ENCODE measurements around the gene TM9SF1. TPM values are rescaled to one million over a fixed set of nuclear protein-coding genes. Genes with fewer than 3 reads are reported as not detected.

TM9SF1 gene
- total RNA-seq, 2 experiments from 2014 or later: 17.0 to 24.4 TPM

DNA sequence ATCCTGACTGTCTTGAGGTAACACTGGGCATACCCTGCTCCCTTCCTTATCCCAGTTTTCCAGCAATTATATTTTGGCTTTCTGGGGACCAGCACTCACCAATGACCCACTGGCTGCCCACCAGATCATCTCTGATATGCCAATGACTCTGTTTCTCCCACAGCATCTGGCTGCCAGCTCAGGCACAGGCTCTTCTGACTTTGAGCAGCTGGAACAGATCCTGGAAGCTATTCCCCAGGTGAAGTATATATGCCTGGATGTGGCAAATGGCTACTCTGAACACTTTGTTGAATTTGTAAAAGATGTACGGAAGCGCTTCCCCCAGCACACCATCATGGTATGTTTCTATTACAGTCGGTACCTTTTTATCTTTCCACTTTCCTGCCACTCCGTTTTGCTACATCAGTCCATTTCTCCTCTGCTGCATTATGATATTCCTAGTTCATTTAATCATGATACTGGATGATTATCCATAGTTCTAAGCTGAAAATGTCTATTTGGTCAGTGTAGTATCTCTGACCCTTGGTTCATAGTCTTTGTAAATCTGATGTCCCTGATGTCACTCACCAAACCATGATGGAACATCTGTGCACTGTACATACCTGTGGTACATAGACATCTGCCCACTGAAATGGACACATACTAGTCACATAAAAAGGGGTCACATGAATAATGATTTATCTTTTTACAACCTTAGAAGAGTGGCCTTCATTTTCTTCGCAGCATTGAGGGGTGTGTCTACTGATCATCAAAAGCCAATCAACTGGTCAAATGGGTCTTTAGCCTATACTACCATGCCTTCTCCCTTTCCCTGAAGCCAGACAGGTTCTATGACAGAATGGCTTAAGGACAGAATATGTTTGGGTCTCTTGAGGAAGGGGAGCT is 40.8 kb upstream of the TM9SF1 start:
- H3K9me3 Mint-ChIP-seq (ENCODE audit: low read depth): no peaks in the 10 kb centered on the region
- H3K27ac Mint-ChIP-seq: peak overlapping the region; percentile 66
- POLR2A ChIA-PET: interaction anchor here (1.3 kb wide), 1 partner anchor 11 kb away, joined by 6 read pairs; no protein-coding TSS in a partner anchor
- intact Hi-C loops (cut with DNase I, micrococcal nuclease): no loop called here
- ATAC-seq: no peak
- CTCF ChIA-PET: interaction anchor here (0.6 to 16.9 kb wide), 4 partner anchors 20 to 68 kb away, joined by 3 to 430 read pairs (median 4); partner anchors contain the start of genes CHMP4A, CIDEB, DHRS1 and LTB4R
- peaks cover 67% of the 10 kb centered on the region for H3K36me3 Mint-ChIP-seq (ENCODE audit: low read depth)
- no peak overlapping the region for H3K4me3 Mint-ChIP-seq
- peaks cover 78% of the 10 kb centered on the region for H3K4me1 Mint-ChIP-seq
- no peaks in the 10 kb centered on the region for H3K27me3 Mint-ChIP-seq
- no peak for DNase-seq

DNA sequence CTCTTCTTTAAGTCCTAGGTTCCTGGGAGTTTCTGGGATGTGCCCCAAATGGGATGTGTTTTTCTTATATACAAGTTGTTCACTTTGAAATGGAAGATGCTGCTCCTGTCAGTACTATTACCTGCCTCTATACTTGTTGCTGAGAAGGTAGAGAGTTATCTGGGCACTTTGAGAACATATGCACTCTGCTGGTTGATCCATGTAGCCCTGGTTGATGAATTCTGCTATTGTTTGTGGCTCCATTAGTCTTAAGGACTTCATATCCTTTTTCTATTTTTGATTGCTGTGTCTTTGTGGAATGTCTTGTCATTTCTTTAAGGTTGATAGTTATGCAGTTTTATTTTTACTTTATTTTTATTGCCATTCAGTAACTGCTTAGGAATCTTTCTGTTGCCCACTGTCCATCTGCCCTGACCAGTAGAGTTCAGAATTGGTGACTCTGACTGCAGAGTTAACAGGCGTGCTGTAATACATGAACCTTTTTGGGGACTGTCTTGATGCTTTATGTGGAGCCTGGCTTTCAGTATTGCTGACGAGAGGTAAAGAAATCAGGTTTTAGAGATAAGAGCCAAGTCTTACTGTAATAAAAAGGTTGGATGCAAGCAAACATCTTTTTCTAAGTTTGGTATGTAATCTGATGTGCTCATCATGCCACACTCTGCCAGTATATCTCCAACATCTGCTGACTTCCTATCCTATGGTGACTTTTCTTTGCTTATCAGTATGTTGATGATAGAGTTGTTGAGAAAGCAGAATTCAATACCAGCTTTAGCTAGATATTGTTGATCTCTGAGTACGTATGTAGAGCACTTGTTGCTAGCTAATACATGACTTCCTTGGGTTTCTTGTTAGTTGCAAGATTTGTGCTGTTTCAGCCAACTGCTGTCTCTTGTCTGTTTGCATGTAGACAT is 39.1 kb upstream of the TM9SF1 start:
- ATAC-seq (no peak), DNase-seq (no peak)
- peak overlapping the region; percentile 78 for H3K4me3 Mint-ChIP-seq
- H3K36me3 Mint-ChIP-seq (ENCODE audit: low read depth): peaks cover 54% of the 10 kb centered on the region
- intact Hi-C loops (cut with DNase I, micrococcal nuclease): loop anchor here in 1 of 2 experiments (5.0 kb wide), 2 partner anchors 38 to 208 kb away; partner anchors contain the start of genes RABGGTA and SDR39U1
- no peaks in the 10 kb centered on the region for H3K27me3 Mint-ChIP-seq
- ChIA-PET POLR2A (interaction anchor here (2.0 kb wide), 1 partner anchor 8 kb away, joined by 9 read pairs; the partner anchor contains the start of gene TINF2), CTCF (interaction anchor here (0.6 to 16.9 kb wide), 11 partner anchors 8 to 99 kb away, joined by 3 to 430 read pairs (median 5); partner anchors contain the start of genes CHMP4A, CIDEB, DHRS1 and LTB4R)
- H3K4me1 Mint-ChIP-seq: peaks cover 69% of the 10 kb centered on the region
- H3K9me3 Mint-ChIP-seq (ENCODE audit: low read depth): no peaks in the 10 kb centered on the region
- H3K27ac Mint-ChIP-seq: peak overlapping the region; percentile 66

DNA sequence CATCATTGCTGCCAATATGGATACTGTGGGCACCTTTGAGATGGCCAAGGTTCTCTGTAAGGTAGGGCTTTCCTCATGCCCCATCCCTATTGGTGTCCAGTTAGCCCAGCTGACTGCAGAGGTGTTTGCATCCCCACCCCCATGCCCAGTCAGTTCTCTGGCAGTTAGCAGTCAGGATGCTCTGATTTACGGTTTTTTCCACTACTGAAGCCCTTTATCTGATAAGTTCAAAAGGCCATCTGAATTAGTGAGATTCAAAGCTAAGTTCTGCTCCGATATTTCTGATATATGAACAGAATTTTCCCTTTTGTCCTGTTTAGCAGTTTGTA is 38.3 kb upstream of the TM9SF1 start:
- peak; percentile 50 for DNase-seq
- Mint-ChIP-seq H3K4me3 (peak overlapping the region; percentile 78), H3K4me1 (peaks cover 65% of the 10 kb centered on the region), H3K9me3 (ENCODE audit: low read depth) (no peaks in the 10 kb centered on the region), H3K27me3 (no peaks in the 10 kb centered on the region), H3K36me3 (ENCODE audit: low read depth) (peaks cover 49% of the 10 kb centered on the region), H3K27ac (peak overlapping the region; percentile 89)
- intact Hi-C loops (cut with DNase I, micrococcal nuclease): loop anchor here (2.0 to 5.0 kb wide), 3 partner anchors 39 to 209 kb away; partner anchors contain the start of genes PSME2 (in 1 of the 2), RABGGTA (in 1 of the 2), RNF31 (in 1 of the 2) and SDR39U1 (in 1 of the 2)
- ChIA-PET POLR2A (interaction anchor here (1.0 to 2.0 kb wide), 3 partner anchors 9 to 41 kb away, joined by 3 to 9 read pairs (median 6); partner anchors contain the start of genes CHMP4A and TINF2), CTCF (interaction anchor here (0.6 to 16.9 kb wide), 6 partner anchors 9 to 1692 kb away, joined by 3 to 430 read pairs (median 6); partner anchors contain the start of genes CIDEB, DHRS1, LTB4R and LTB4R2)
- ATAC-seq: no peak

DNA sequence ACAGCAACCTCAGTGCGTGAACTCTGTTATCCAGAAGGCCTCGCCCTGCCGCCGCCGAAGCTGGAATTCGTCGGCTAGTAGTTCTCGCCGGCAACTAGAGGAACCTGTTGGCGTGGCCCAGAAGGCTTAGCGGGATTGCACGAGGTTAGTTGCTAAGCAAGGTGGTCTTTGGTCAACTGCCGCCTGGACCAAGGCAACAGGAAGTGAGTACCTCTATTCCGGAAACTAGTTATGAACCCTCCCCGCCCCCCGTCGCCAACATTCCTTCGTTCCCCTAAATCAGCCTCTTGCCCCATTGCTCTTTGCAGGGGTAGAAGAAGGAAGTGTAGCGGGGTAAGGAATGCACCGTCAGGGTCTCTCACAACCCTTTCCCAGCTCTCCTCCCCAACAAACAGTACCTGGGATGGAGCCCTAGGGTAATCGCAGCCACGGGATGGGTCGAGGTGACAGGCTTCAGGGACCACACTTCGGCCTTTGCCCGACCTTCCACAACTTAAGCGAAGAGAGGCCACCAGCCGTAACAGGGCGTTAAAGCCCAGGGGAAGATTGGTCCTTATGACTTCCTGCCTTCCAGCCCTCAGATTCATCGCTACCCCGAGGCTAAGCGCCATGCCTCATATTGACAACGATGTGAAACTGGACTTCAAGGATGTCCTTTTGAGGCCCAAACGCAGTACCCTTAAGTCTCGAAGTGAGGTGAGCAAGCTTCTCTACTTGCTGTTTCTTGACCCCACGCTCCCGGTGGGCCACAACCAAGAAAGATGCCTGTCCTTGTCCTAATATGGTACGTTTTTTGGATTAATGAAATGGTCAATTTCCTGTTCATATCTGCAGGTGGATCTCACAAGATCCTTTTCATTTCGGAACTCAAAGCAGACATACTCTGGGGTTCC is 37.6 kb upstream of the TM9SF1 start, which contains the start of gene GMPR2:
Gene GMPR2, plus strand, starts transcription at position 285 of the 893 bp plus-strand sequence. Its CDS starts 325 bp downstream, at position 610.
- ATAC-seq (peak; percentile 43), DNase-seq (peak; percentile 41)
- Mint-ChIP-seq H3K36me3 (ENCODE audit: low read depth) (peaks cover 43% of the 10 kb centered on the region), H3K27ac (peak within 1 kb of the TSS; percentile 89), H3K4me3 (peak within 1 kb of the TSS; percentile 78), H3K4me1 (peaks cover 58% of the 10 kb centered on the region), H3K27me3 (no peaks in the 10 kb centered on the region), H3K9me3 (ENCODE audit: low read depth) (no peaks in the 10 kb centered on the region)
- POLR2A ChIA-PET: interaction anchor here (0.6 to 2.0 kb wide), 4 partner anchors 9 to 528 kb away, joined by 3 to 9 read pairs (median 5); partner anchors contain the start of genes CHMP4A and TINF2
- CTCF ChIA-PET: interaction anchor here (0.6 to 16.9 kb wide), 8 partner anchors 8 to 1691 kb away, joined by 3 to 430 read pairs (median 4); partner anchors contain the start of genes CIDEB, DHRS1, LTB4R and LTB4R2
- intact Hi-C loops (cut with DNase I, micrococcal nuclease): loop anchor here (1.0 to 5.0 kb wide), 13 partner anchors 9 to 209 kb away; partner anchors contain the start of genes CHMP4A (in 2 of the 2), DCAF11 (in 2 of the 2), EMC9 (in 2 of the 2) and NRL (in 2 of the 2)

DNA sequence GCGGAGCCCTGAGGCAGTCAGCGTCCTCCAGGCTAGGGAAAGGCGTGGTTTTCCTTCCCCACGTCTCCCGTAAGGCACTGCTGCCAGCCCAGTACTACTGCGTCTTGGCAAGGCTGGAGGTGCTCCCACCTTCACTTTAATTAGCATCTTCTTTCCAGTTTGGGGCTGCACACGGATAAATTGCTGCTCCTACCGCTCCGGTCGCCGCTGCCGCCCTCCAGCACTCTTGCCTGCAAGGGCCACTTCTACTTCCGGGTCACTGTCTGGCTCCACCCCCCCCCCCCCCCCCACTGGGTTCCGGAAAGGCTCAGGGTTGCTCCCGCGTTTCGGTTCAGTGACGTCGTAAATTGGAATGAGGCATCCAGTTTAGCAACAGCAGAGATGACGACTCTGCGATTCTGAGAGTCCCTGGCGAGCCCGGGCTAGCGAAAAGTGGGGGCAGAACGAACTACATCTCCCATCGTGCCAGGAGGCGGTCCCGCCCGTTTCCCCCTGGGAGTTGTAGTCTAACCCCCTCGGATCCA is 36.9 kb upstream of the TM9SF1 start, which contains the start of gene NEDD8:
Gene NEDD8, minus strand, starts transcription at position 247 of the 524 bp plus-strand sequence. Its CDS starts 100 bp downstream, at position 147.
- DNase-seq (peak; percentile 96), ATAC-seq (peak; percentile 91)
- H3K36me3 Mint-ChIP-seq (ENCODE audit: low read depth): peaks cover 39% of the 10 kb centered on the region
- no peaks in the 10 kb centered on the region for H3K9me3 Mint-ChIP-seq (ENCODE audit: low read depth)
- CTCF ChIA-PET: interaction anchor here (1.0 to 16.9 kb wide), 4 partner anchors 10 to 101 kb away, joined by 3 to 430 read pairs (median 8); partner anchors contain the start of genes CIDEB, DHRS1, LTB4R and LTB4R2
- H3K4me3 Mint-ChIP-seq: peak within 1 kb of the TSS; percentile 78
- intact Hi-C loops (cut with DNase I, micrococcal nuclease): loop anchor here (1.0 to 5.0 kb wide), 13 partner anchors 10 to 210 kb away; partner anchors contain the start of genes CHMP4A (in 2 of the 2), DCAF11 (in 2 of the 2), EMC9 (in 2 of the 2) and NRL (in 2 of the 2)
- no peaks in the 10 kb centered on the region for H3K27me3 Mint-ChIP-seq
- H3K4me1 Mint-ChIP-seq: peaks cover 58% of the 10 kb centered on the region
- POLR2A ChIA-PET: interaction anchor here (0.6 to 2.0 kb wide), 4 partner anchors 10 to 527 kb away, joined by 3 to 9 read pairs (median 5); partner anchors contain the start of genes CHMP4A and TINF2
- H3K27ac Mint-ChIP-seq: peak within 1 kb of the TSS; percentile 89

DNA sequence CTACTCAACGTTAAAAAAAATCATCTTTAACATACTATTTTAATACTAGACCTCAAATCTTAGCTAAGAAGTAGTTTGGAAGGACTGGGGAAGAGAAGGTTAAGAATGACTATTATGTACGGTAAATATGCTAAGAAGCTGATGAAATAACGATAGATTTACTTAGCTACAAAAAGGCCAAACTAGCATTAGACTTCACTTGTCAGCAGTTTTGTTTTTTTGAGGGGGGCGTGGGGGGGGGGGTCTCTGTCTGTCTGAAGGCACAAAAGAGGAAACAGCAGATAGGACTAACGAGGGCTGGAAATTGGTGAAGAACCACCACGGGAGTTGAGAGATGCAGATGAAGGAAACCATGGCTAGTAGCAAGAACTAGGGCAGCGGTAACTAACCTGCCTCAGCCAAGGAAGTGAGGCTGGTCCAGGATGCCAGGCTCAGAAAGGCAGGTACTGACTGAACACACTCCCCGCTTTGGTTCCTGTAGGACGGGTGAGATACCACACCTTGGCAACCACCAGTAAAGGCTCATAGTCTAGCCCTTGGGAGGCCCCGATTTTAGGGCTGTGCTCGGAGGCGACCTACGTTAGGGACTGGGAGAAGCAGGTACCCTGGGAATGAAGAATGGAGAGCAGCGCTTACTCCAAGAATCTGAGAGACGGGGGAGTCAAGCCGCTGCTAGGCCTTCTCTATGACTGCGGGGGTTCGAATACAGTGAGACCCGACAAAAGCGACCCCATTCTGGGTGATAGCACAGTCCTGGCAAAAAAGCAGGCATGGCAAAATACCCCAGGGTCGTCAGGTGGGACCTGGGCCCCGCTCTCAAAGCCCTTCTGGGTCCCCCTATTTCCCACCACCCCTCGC is 36.3 kb upstream of the TM9SF1 start:
- peak; percentile 12 for ATAC-seq
- peak overlapping the region; percentile 78 for H3K4me3 Mint-ChIP-seq
- H3K27me3 Mint-ChIP-seq: no peaks in the 10 kb centered on the region
- no peaks in the 10 kb centered on the region for H3K9me3 Mint-ChIP-seq (ENCODE audit: low read depth)
- peaks cover 39% of the 10 kb centered on the region for H3K36me3 Mint-ChIP-seq (ENCODE audit: low read depth)
- DNase-seq: peak; percentile 45
- H3K4me1 Mint-ChIP-seq: peaks cover 59% of the 10 kb centered on the region
- POLR2A ChIA-PET: interaction anchor here (1.0 kb wide), 1 partner anchor 18 kb away, joined by 3 read pairs; the partner anchor contains the start of gene CHMP4A
- H3K27ac Mint-ChIP-seq: peak overlapping the region; percentile 89
- intact Hi-C loops (cut with DNase I, micrococcal nuclease): loop anchor here (1.0 to 5.0 kb wide), 13 partner anchors 11 to 211 kb away; partner anchors contain the start of genes CHMP4A (in 2 of the 2), DCAF11 (in 2 of the 2), EMC9 (in 2 of the 2) and NRL (in 2 of the 2)
- CTCF ChIA-PET: interaction anchor here (0.6 to 1.6 kb wide), 6 partner anchors 10 to 102 kb away, joined by 3 to 9 read pairs (median 4); partner anchors contain the start of genes MDP1 and TINF2

DNA sequence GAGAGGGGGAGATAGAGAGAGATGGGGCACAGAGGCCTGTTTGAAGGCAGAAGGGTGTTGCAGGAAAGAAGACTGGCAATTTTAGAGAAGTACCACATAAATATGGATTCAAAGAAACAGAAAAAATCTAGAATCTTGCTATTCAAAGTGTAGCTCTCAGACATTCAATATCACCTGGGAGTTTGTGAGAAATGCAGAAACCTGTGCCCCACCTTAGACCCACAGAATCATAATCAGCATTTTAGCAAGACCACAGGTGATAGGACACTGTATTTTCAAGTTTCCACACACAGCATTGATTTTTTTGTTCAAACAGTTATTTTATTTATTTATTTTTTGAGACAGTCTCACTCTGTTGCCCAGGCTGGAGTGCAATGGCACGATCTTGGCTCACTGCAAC is 33.7 kb upstream of the TM9SF1 start:
- Mint-ChIP-seq H3K27ac (no peak overlapping the region), H3K27me3 (no peaks in the 10 kb centered on the region), H3K36me3 (ENCODE audit: low read depth) (peaks cover 26% of the 10 kb centered on the region), H3K4me3 (no peak overlapping the region), H3K4me1 (peaks cover 39% of the 10 kb centered on the region), H3K9me3 (ENCODE audit: low read depth) (no peaks in the 10 kb centered on the region)
- DNase-seq (no peak), ATAC-seq (no peak)
- POLR2A ChIA-PET: interaction anchor here (0.7 kb wide), 1 partner anchor 745 kb away, joined by 3 read pairs; no protein-coding TSS in a partner anchor
- intact Hi-C loops (cut with DNase I, micrococcal nuclease): no loop called here
- CTCF ChIA-PET: interaction anchor here (0.6 to 2.3 kb wide), 7 partner anchors 13 to 936 kb away, joined by 3 to 11 read pairs (median 6); partner anchors contain the start of genes DHRS1, MDP1, NOP9 and TINF2

DNA sequence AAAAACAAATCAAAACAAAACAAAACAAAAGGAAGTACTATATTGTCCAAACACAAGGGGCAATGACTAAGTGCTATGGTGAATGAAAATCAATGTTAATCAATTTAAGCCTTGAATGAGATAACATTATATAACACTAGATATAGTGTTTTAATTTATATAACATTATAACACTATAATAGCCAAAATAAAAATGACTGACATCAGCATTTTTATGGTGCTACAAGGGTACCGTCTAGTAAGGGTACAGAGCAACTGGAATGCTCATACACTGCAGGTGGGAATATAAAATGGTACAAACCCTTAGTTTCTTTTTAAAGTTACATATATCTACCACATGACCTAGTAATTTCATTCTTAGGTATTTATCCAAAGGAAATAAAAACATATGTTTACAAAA is 31.2 kb upstream of the TM9SF1 start:
- H3K36me3 Mint-ChIP-seq (ENCODE audit: low read depth): peaks cover 22% of the 10 kb centered on the region
- intact Hi-C loops (cut with DNase I, micrococcal nuclease): no loop called here
- H3K4me3 Mint-ChIP-seq: no peak overlapping the region

More for the DNA sequence above, 31.2 kb upstream of the TM9SF1 start:
- DNase-seq: no peak
- peaks cover 32% of the 10 kb centered on the region for H3K4me1 Mint-ChIP-seq
- no peak for ATAC-seq
- POLR2A ChIA-PET: no interaction called here
- CTCF ChIA-PET: interaction anchor here (1.0 to 2.3 kb wide), 2 partner anchors 10 to 71 kb away, joined by 3 to 11 read pairs; partner anchors contain the start of gene MDP1
- no peaks in the 10 kb centered on the region for H3K27me3 Mint-ChIP-seq
- no peaks in the 10 kb centered on the region for H3K9me3 Mint-ChIP-seq (ENCODE audit: low read depth)
- no peak overlapping the region for H3K27ac Mint-ChIP-seq
